K562 (cell line): Measurements from ENCODE around the gene SLC27A4. TPM values are rescaled to one million over a fixed set of nuclear protein-coding genes. Genes with fewer than 3 reads are reported as not detected.
A peak's percentile ranks its signal among the peaks of the same experiment; 100 is the strongest.

Experiments used
- ATAC-seq: fragments of 200-7000 bp; cut with Tn5 transposase; 3 replicates; pipeline ENCODE4 v1.9.1; 2020; ENCODE audit warnings: moderate library complexity
- BruUV-seq: library from RNA; stranded (reverse); fragments of 400-500 nt; replicated peaks from 2 replicates; lab custom pipeline; 2021; lab: Mats Ljungman, UMichigan
- CTCF ChIA-PET: fragments of 300-600 bp; formaldehyde crosslinking; extraction: SDS; loops from one replicate; lab custom pipeline; 2021; ENCODE audit warnings: low intra/inter-chr PET ratio; lab: Yijun Ruan, JAX
- POLR2A ChIA-PET: fragments of 300-600, 350-650 bp; sonication (Branson Sonifier 250); formaldehyde crosslinking; extraction: SDS; loops from one replicate; lab custom pipeline; 2021; ENCODE audit warnings: antibody characterized with exemption, inconsistent platforms; lab: Yijun Ruan, JAX
- DNase-seq, 4 experiments: peaks; one replicate each; pipeline versions ENCODE4 v3.0.0 to v3.0.0-alpha.2; 2011 to 2018; ENCODE audit warnings: low spot score in 3 of 4, mixed read lengths in 3 of 4; ENCODE audit errors: extremely low read depth in 1 of 4
- FAIRE-seq: peaks from 2 replicates; lab custom pipeline; 2011; peaks lifted over from hg19 to GRCh38; lab: Jason Lieb, UNC
- H2AFZ ChIP-seq: 2 replicates; pipeline ENCODE4 v1.6.0; 2011; ENCODE audit warnings: low read depth, low read length, control low read depth, inconsistent platforms
- H3K27ac ChIP-seq: fragments of 200-600 bp; 3 replicates; pipeline ENCODE4 v1.8.0; 2011; ENCODE audit warnings: low read depth, mild to moderate bottlenecking, control low read depth, inconsistent platforms, low read length, moderate library complexity, mixed read lengths; ENCODE audit errors: extremely low read depth
- H3K27me3 ChIP-seq, 2 experiments: fragments of 300-600 bp in 1 of 2; 2 replicates in 1 of 2; 3 replicates in 1 of 2; pipeline versions ENCODE4 v1.6.0 to v1.8.0; 2011; ENCODE audit warnings: inconsistent platforms in 2 of 2, low read length in 2 of 2, mild to moderate bottlenecking in 1 of 2, mixed read lengths in 1 of 2, moderate library complexity in 1 of 2; ENCODE audit not compliant: control insufficient read depth in 2 of 2, insufficient read depth in 2 of 2
- H3K36me3 ChIP-seq: fragments of 300-600 bp; 3 replicates; pipeline ENCODE4 v1.8.0; 2011; ENCODE audit warnings: mild to moderate bottlenecking, low read length, inconsistent platforms; ENCODE audit not compliant: control insufficient read depth, insufficient read depth
- H3K4me1 ChIP-seq, 2 experiments: fragments of 200-600 bp in 1 of 2; replicated peaks in 1 of 2; 2 replicates in 1 of 2; 3 replicates in 1 of 2; pipeline versions ENCODE4 v1.5.1 to v1.8.0; 2011; ENCODE audit warnings: inconsistent platforms in 2 of 2, low read length in 2 of 2, mild to moderate bottlenecking in 1 of 2, mixed read lengths in 1 of 2, moderate library complexity in 1 of 2; ENCODE audit not compliant: control insufficient read depth in 2 of 2, insufficient read depth in 2 of 2
- H3K4me2 ChIP-seq: 2 replicates; pipeline ENCODE4 v1.6.1; 2011; ENCODE audit warnings: low read length, control low read depth, inconsistent platforms, mixed read lengths; ENCODE audit not compliant: insufficient read depth
- H3K4me3 ChIP-seq: fragments of 200-600 bp; sonication (generic), shearing (Covaris generic); 2 replicates; pipeline ENCODE4 v1.5.1; 2016; ENCODE audit warnings: control low read depth, inconsistent platforms
- H3K79me2 ChIP-seq: fragments of 200-600 bp; 3 replicates; pipeline ENCODE4 v1.8.0; 2011; ENCODE audit warnings: low read length, inconsistent platforms; ENCODE audit not compliant: control insufficient read depth, insufficient read depth
- H3K9ac ChIP-seq, 2 experiments: 2 replicates each; pipeline versions ENCODE4 v1.6.0 to v1.6.1; 2011; ENCODE audit warnings: low read depth in 2 of 2, low read length in 2 of 2, control low read depth in 1 of 2, inconsistent platforms in 1 of 2, mild to moderate bottlenecking in 1 of 2, mixed read lengths in 1 of 2; ENCODE audit not compliant: insufficient read depth in 1 of 2
- H3K9me1 ChIP-seq: one replicate; pipeline ENCODE4 v1.6.0; 2011; ENCODE audit warnings: inconsistent platforms, mild to moderate bottlenecking, low read length, moderate library complexity; ENCODE audit not compliant: control insufficient read depth, insufficient read depth
- H3K9me3 ChIP-seq: replicated peaks from 2 replicates; pipeline ENCODE4 v1.5.1; 2011; ENCODE audit warnings: low read depth, low read length, inconsistent platforms; ENCODE audit not compliant: control insufficient read depth, insufficient read depth
- H4K20me1 ChIP-seq: replicated peaks from 2 replicates; pipeline ENCODE4 v1.6.1; 2011; ENCODE audit warnings: low read length, inconsistent platforms, mixed read lengths; ENCODE audit not compliant: control insufficient read depth, insufficient read depth
- BDP1 ChIP-seq: IDR thresholded peaks from 3 replicates; pipeline ENCODE4 v1.6.1; 2011; ENCODE audit not compliant: insufficient read length, insufficient read depth
- BHLHE40 ChIP-seq: IDR thresholded peaks from 2 replicates; pipeline ENCODE4 v1.6.1; 2011; ENCODE audit warnings: low read length, improper control_type of control experiment
- KDM5B ChIP-seq: fragments of 200-600 bp; sonication (generic); IDR thresholded peaks from 2 replicates; pipeline ENCODE4 v1.6.1; 2012; ENCODE audit warnings: low read depth, mild to moderate bottlenecking, moderate library complexity, low read length, control low read depth, inconsistent platforms; ENCODE audit not compliant: insufficient replicate concordance
- NCOR1 ChIP-seq: fragments of 450-650 bp; IDR thresholded peaks from 2 replicates; pipeline ENCODE4 v1.6.1; 2016; ENCODE audit warnings: mild to moderate bottlenecking, moderate library complexity
- PML ChIP-seq: IDR thresholded peaks from 2 replicates; pipeline ENCODE4 v1.6.1; 2012; ENCODE audit warnings: low read length, inconsistent platforms
- POLR3A ChIP-seq: IDR thresholded peaks from 2 replicates; pipeline ENCODE4 v1.6.1; 2011; ENCODE audit warnings: borderline replicate concordance, mild to moderate bottlenecking, moderate library complexity; ENCODE audit not compliant: insufficient read length, insufficient read depth; ENCODE audit errors: extremely low read depth
- RCOR1 ChIP-seq, 2 experiments: IDR thresholded peaks; 2 replicates each; pipeline ENCODE4 v1.6.1; 2012; ENCODE audit warnings: low read depth in 2 of 2, low read length in 2 of 2, borderline replicate concordance in 1 of 2, improper control_type of control experiment in 1 of 2
- WGBS: fragments of 100-300 bp; shearing (Covaris generic); methylation state at CpG from one replicate; pipeline ENCODE4 v1.1.6; 2016; ENCODE audit warnings: low coverage, mixed read lengths; ENCODE audit not compliant: insufficient coverage; ENCODE audit errors: missing lambda C conversion rate; 5-methylcytosine and 5-hydroxymethylcytosine counted together
- in situ Hi-C: fragments of 300-500 bp; cut with MboI; formaldehyde crosslinking; loops from 4 replicates; pipeline ENCODE4 v1.15.0; 2018; ENCODE audit warnings: inconsistent platforms, mixed read lengths
- intact Hi-C: fragments of 100-400 bp; cut with micrococcal nuclease; formaldehyde crosslinking; loops from 2 replicates; pipeline ENCODE4 v1.14.2; 2022
- polyA plus RNA-seq, 8 experiments: library from polyadenylated mRNA; depleted of rRNA in 4 of 8; stranded (reverse) in 5 of 8; unstranded in 3 of 8; fragments of >200 nt; fragmentation: Nextera tagmentation in 2 of 8; fragmentation: Illumina TruSeq in 1 of 8; extraction: Ambion mirVana in 2 of 8; extraction: Trizol in 1 of 8; gene quantifications; 2 replicates each; pipeline versions ENCODE4 v1.2.1 to v1.2.3, GENCODE V29; 2011 to 2014; ENCODE audit warnings: inconsistent platforms in 1 of 8, missing spikeins in 1 of 8
- total RNA-seq, 7 experiments: library from RNA; depleted of rRNA in 6 of 7; stranded (reverse); fragments of >200 nt in 6 of 7; fragmentation: Illumina TruSeq in 2 of 7; extraction: Trizol in 2 of 7; gene quantifications; 2 replicates each; pipeline versions ENCODE4 v1.2.1 to v1.2.3, GENCODE V29; 2011 to 2021; ENCODE audit warnings: low replicate concordance in 1 of 7
- TF ChIP-seq, protein P1 (sequence below), 3 experiments: fragments of 200-800 bp in 1 of 3; sonication (Bioruptor generic) in 1 of 3; sonication (generic) in 1 of 3; formaldehyde crosslinking in 1 of 3; IDR thresholded peaks; 2 replicates each; pipeline versions ENCODE4 v1.6.1 to v1.8.0; 2016 to 2022; ENCODE audit warnings: mild to moderate bottlenecking in 2 of 3, missing compliant biosample characterization in 2 of 3, missing genetic modification characterization in 2 of 3, missing genetic modification reagents in 1 of 3
- TF ChIP-seq, protein P2 (sequence below): sonication (generic); formaldehyde crosslinking; IDR thresholded peaks from 2 replicates; pipeline ENCODE4 v1.8.0; 2022; ENCODE audit warnings: mild to moderate bottlenecking, missing genetic modification reagents, borderline replicate concordance
- TF ChIP-seq, protein P3 (sequence below): sonication (generic); formaldehyde crosslinking; IDR thresholded peaks from 2 replicates; pipeline ENCODE4 v1.8.1; 2023; ENCODE audit warnings: mild to moderate bottlenecking, missing genetic modification reagents
- TF ChIP-seq, protein P4 (sequence below): sonication (generic); formaldehyde crosslinking; IDR thresholded peaks from 2 replicates; pipeline ENCODE4 v1.8.0; 2022; ENCODE audit warnings: mild to moderate bottlenecking, missing genetic modification reagents

SLC27A4 gene
- total and polyA plus RNA-seq, 9 of the 15 experiments (the other 6 are each of a cell fraction or from before 2014, with no cell fraction given), result 0.25 to 35.7 (median 14.0) TPM

DNA sequence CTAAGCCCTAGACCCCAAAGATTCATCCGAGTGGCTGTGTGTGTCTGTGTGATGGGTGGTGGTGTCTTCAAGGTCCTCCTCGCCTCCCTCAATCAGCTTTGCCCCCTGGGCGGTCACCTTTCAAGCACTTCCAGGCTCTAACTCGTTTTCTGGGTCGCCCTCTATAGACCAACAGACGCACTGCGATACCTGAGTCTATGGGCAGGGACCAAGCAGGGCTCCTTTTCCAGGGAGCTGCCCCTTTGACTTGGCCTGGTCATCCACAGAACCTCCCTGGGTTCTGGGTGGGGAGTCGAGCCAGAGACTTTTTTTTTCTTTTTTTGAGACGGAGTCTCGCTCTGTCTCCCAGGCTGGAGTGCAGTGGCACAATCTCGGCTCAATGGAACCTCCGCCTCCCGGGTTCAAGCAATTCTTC is 1.1 kb downstream of the SLC27A4 start:
- peak overlapping the region; percentile 62; the same call in 1 of the 3 replicates for H3K27ac ChIP-seq
- intact Hi-C loops (loop anchor here (1.0 to 10.0 kb wide), 6 partner anchors 46 to 1449 kb away; no protein-coding TSS in a partner anchor), in situ Hi-C loops (loop anchor here (5.0 kb wide), 1 partner anchor 356 kb away; no protein-coding TSS in a partner anchor)
- POLR2A ChIA-PET, result interaction anchor here (0.6 to 1.5 kb wide), 17 partner anchors 9 to 1544 kb away, joined by 3 to 12 read pairs (median 3); partner anchors contain the start of genes PKN3 and URM1
- no TSS peak for BruUV-seq
- peaks cover 57% of the 10 kb centered on the region for H3K36me3 ChIP-seq
- CTCF ChIA-PET, result interaction anchor here (0.9 to 2.2 kb wide), 5 partner anchors 45 to 138 kb away, joined by 3 to 9 read pairs (median 5); partner anchors contain the start of gene DNM1
- H3K4me1 ChIP-seq, result peaks cover 10 to 17% of the 10 kb centered on the region in 2 experiments; a peak in 4 of 5 replicates
- H3K9ac ChIP-seq, result peak overlapping the region; percentile 62 to 99
- no peaks in the 10 kb centered on the region for H3K9me1 ChIP-seq
- peak; percentile 83 for ATAC-seq
- peak; percentile 85 to 95 (median 88) for DNase-seq
- H4K20me1 ChIP-seq, result no peaks in the 10 kb centered on the region
- H3K9me3 ChIP-seq, result no peaks in the 10 kb centered on the region
- H3K79me2 ChIP-seq, result peaks cover 17% of the 10 kb centered on the region
- peak overlapping the region; percentile 64 for H2AFZ ChIP-seq
- peak; percentile 88 for FAIRE-seq
- peak overlapping the region; percentile 83 for H3K4me2 ChIP-seq
- H3K4me3 ChIP-seq, result peak overlapping the region; percentile 52
- 24% methylated on average over 13 of the region's 13 CpGs for WGBS
- no peaks in the 10 kb centered on the region for H3K27me3 ChIP-seq
- no peak for TF ChIP-seq KDM5B
- TF ChIP-seq BDP1, result no peak
- TF ChIP-seq POLR3A, result no peak
- TF ChIP-seq, protein P1, sequence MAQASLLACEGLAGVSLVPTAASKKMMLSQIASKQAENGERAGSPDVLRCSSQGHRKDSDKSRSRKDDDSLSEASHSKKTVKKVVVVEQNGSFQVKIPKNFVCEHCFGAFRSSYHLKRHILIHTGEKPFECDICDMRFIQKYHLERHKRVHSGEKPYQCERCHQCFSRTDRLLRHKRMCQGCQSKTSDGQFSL (CRISPR knock-in tag; IDR thresholded peaks at IDR 0.05), result no peak
- TF ChIP-seq, protein P1 (tag; IDR thresholded peaks at IDR 0.05), result no peak
- no peak for TF ChIP-seq NCOR1
- TF ChIP-seq, protein P2, sequence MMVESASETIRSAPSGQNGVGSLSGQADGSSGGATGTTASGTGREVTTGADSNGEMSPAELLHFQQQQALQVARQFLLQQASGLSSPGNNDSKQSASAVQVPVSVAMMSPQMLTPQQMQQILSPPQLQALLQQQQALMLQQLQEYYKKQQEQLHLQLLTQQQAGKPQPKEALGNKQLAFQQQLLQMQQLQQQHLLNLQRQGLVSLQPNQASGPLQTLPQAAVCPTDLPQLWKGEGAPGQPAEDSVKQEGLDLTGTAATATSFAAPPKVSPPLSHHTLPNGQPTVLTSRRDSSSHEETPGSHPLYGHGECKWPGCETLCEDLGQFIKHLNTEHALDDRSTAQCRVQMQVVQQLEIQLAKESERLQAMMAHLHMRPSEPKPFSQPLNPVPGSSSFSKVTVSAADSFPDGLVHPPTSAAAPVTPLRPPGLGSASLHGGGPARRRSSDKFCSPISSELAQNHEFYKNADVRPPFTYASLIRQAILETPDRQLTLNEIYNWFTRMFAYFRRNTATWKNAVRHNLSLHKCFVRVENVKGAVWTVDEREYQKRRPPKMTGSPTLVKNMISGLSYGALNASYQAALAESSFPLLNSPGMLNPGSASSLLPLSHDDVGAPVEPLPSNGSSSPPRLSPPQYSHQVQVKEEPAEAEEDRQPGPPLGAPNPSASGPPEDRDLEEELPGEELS (CRISPR knock-in tag), result no peak
- no peak for TF ChIP-seq PML
- TF ChIP-seq BHLHE40, result peak; percentile 56
- TF ChIP-seq, protein P3, sequence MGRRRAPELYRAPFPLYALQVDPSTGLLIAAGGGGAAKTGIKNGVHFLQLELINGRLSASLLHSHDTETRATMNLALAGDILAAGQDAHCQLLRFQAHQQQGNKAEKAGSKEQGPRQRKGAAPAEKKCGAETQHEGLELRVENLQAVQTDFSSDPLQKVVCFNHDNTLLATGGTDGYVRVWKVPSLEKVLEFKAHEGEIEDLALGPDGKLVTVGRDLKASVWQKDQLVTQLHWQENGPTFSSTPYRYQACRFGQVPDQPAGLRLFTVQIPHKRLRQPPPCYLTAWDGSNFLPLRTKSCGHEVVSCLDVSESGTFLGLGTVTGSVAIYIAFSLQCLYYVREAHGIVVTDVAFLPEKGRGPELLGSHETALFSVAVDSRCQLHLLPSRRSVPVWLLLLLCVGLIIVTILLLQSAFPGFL (CRISPR knock-in tag), result no peak
- peak; percentile 52 to 85; a peak in 3 of 4 replicates for TF ChIP-seq RCOR1 (IDR thresholded peaks at IDR 0.05; ENCODE audit: borderline replicate concordance in 1 of 2, low read depth in 2 of 2, low read length in 2 of 2)
- TF ChIP-seq, protein P4, sequence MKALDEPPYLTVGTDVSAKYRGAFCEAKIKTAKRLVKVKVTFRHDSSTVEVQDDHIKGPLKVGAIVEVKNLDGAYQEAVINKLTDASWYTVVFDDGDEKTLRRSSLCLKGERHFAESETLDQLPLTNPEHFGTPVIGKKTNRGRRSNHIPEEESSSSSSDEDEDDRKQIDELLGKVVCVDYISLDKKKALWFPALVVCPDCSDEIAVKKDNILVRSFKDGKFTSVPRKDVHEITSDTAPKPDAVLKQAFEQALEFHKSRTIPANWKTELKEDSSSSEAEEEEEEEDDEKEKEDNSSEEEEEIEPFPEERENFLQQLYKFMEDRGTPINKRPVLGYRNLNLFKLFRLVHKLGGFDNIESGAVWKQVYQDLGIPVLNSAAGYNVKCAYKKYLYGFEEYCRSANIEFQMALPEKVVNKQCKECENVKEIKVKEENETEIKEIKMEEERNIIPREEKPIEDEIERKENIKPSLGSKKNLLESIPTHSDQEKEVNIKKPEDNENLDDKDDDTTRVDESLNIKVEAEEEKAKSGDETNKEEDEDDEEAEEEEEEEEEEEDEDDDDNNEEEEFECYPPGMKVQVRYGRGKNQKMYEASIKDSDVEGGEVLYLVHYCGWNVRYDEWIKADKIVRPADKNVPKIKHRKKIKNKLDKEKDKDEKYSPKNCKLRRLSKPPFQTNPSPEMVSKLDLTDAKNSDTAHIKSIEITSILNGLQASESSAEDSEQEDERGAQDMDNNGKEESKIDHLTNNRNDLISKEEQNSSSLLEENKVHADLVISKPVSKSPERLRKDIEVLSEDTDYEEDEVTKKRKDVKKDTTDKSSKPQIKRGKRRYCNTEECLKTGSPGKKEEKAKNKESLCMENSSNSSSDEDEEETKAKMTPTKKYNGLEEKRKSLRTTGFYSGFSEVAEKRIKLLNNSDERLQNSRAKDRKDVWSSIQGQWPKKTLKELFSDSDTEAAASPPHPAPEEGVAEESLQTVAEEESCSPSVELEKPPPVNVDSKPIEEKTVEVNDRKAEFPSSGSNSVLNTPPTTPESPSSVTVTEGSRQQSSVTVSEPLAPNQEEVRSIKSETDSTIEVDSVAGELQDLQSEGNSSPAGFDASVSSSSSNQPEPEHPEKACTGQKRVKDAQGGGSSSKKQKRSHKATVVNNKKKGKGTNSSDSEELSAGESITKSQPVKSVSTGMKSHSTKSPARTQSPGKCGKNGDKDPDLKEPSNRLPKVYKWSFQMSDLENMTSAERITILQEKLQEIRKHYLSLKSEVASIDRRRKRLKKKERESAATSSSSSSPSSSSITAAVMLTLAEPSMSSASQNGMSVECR (CRISPR knock-in tag), result peak; percentile 88
